Activated T-helper 1 cell treated with anti-CD3 and anti-CD28 coated beads, Interleukin-12 subunit alpha, Interleukin-12 subunit beta, Interleukin-2, Interleukin-4 antibody, amounts not matched to agents 30 ng/mL and 10 ng/mL and 1 ng/mL, durations not matched to agents 14 hours and 24 hours and 36 hours (primary cell): Measurements from ENCODE around the gene ANKS1B. TPM values are rescaled to one million over a fixed set of nuclear protein-coding genes. Genes with fewer than 3 reads are reported as not detected.

Experiments
- DNase-seq: peaks from one replicate; pipeline ENCODE4 v3.0.0; 2021; ENCODE audit warnings: low spot score
- H3K27ac Mint-ChIP-seq: one replicate; pipeline ENCODE4 v1.8.0; 2021; ENCODE audit warnings: mild to moderate bottlenecking, mixed read lengths
- H3K27me3 Mint-ChIP-seq: one replicate; pipeline ENCODE4 v1.8.0; 2022; ENCODE audit warnings: mild to moderate bottlenecking, moderate library complexity, mixed read lengths; ENCODE audit not compliant: insufficient read depth
- H3K36me3 Mint-ChIP-seq: one replicate; pipeline ENCODE4 v1.8.0; 2021; ENCODE audit warnings: low read depth, mixed read lengths
- H3K4me1 Mint-ChIP-seq: one replicate; pipeline ENCODE4 v1.8.0; 2021; ENCODE audit warnings: low read depth, mixed read lengths
- H3K4me3 Mint-ChIP-seq: one replicate; pipeline ENCODE4 v1.8.0; 2021; ENCODE audit warnings: mild to moderate bottlenecking, moderate library complexity, mixed read lengths
- H3K9me3 Mint-ChIP-seq: one replicate; pipeline ENCODE4 v1.8.0; 2021; ENCODE audit warnings: mixed read lengths
- intact Hi-C: fragments of 100-400 bp; cut with micrococcal nuclease; formaldehyde crosslinking; loops from one replicate; pipeline ENCODE4 v1.15.1; 2024
- total RNA-seq: library from RNA; stranded (reverse); gene quantifications from 2 replicates; pipeline ENCODE4 v1.2.3, GENCODE V29; 2022

The ANKS1B gene
- total RNA-seq, 1 donor from 2014 or later: 2.8 TPM

- Mint-ChIP-seq H3K4me3 (no peak overlapping the region), H3K4me1 (no peaks in the 10 kb centered on the region), H3K9me3 (no peaks in the 10 kb centered on the region), H3K36me3 (no peaks in the 10 kb centered on the region), H3K27me3 (no peaks in the 10 kb centered on the region), H3K27ac (no peak overlapping the region)
- intact Hi-C loops: no loop called here
- DNase-seq: no peak
Observed at GRCh38 chr12:98951406-98951805, 1033.3 kb downstream of the ANKS1B start.

DNA sequence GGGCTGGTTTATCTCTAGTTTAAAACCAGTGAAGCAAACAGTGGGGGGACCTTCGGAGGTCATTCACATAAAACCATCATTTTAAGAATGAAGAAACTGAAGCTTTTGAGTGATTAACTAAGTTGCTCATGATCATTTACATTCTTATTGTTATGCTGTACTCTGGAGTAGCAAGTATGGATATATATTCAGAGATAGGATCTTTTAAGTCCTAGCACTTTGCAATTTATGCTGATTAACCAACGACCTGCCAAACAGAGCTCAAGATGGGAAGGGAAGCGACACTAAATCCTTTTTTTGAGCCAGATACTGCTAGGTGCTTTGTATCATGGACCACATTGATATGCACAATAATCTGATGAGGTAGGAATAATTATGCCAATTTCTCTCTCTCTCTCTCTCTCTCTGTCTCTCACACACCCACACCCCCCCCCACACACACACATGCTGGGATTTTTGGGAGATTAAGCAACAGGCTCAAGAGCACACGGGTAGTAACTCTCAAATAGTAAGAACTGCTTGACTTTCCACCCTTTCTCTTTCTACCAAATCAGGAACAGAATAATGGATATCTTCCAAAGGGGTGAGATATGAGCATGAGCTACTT is 1036.3 kb downstream of the ANKS1B start:
- Mint-ChIP-seq H3K27ac (no peak overlapping the region), H3K4me1 (no peaks in the 10 kb centered on the region), H3K27me3 (peaks cover 1% of the 10 kb centered on the region), H3K36me3 (no peaks in the 10 kb centered on the region), H3K9me3 (no peaks in the 10 kb centered on the region), H3K4me3 (no peak overlapping the region)
- no peak for DNase-seq
- intact Hi-C loops: no loop called here

GRCh38 chr12:98945864-98946263 is 1038.9 kb downstream of the ANKS1B start:
- intact Hi-C loops: no loop called here
- no peaks in the 10 kb centered on the region for H3K4me1 Mint-ChIP-seq
- no peak overlapping the region for H3K27ac Mint-ChIP-seq
- no peak for DNase-seq
- no peaks in the 10 kb centered on the region for H3K9me3 Mint-ChIP-seq
- H3K27me3 Mint-ChIP-seq: peaks cover 3% of the 10 kb centered on the region
- H3K4me3 Mint-ChIP-seq: no peak overlapping the region
- H3K36me3 Mint-ChIP-seq: no peaks in the 10 kb centered on the region

DNA sequence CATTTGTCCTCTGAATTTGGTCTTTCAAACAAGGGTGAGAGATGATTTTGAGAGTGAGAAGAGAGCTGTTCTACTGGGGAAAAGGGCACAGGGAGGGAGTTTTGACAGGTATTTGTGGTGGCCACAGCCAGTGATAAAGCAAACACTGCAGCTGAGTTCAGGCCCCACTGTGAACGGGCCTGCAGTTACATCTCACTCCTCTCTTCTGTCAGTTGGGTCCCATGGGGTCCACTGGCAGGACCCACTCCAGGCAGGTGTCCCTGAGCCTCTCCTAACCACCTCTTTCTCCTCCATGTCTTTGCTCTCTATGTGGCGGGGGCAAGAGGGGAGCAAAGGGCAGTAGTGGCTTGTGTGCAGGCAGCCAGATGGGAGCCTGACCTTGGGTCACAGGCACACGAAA is 1044.8 kb downstream of the ANKS1B start:
- H3K4me1 Mint-ChIP-seq: no peaks in the 10 kb centered on the region
- intact Hi-C loops: loop anchor here (1.0 kb wide), 2 partner anchors 214 to 241 kb away; no protein-coding TSS in a partner anchor
- DNase-seq: no peak
- H3K4me3 Mint-ChIP-seq: no peak overlapping the region
- no peak overlapping the region for H3K27ac Mint-ChIP-seq
- H3K36me3 Mint-ChIP-seq: no peaks in the 10 kb centered on the region
- no peaks in the 10 kb centered on the region for H3K9me3 Mint-ChIP-seq
- H3K27me3 Mint-ChIP-seq: peaks cover 12% of the 10 kb centered on the region

DNA sequence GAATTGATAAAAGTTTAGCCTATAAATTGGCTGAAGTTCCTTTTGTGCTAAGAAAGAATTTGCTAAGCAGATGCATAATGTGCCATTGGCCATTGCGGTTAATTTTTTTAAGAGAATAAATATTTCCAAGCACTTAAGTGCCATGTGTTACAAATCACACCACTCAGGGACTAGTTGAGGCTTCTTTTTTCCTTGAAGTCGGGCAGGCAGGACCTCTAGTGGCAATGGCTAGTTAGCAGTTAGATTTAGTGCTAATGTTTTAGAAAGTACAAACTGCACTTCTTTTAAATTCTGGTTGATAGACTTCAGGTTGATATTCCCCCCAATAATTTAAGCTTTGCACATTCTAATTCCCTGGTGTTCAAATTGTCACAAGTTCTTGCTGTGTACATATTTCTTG is 1045.4 kb downstream of the ANKS1B start:
- Mint-ChIP-seq H3K4me3 (no peak overlapping the region), H3K27ac (no peak overlapping the region), H3K4me1 (no peaks in the 10 kb centered on the region), H3K9me3 (no peaks in the 10 kb centered on the region), H3K36me3 (no peaks in the 10 kb centered on the region), H3K27me3 (peaks cover 12% of the 10 kb centered on the region)
- no peak for DNase-seq
- intact Hi-C loops: loop anchor here (1.0 kb wide), 2 partner anchors 213 to 240 kb away; no protein-coding TSS in a partner anchor

- DNase-seq: no peak
- Mint-ChIP-seq H3K27me3 (peaks cover 14% of the 10 kb centered on the region), H3K36me3 (no peaks in the 10 kb centered on the region), H3K9me3 (no peaks in the 10 kb centered on the region), H3K27ac (no peak overlapping the region), H3K4me3 (no peak overlapping the region), H3K4me1 (no peaks in the 10 kb centered on the region)
- intact Hi-C loops: no loop called here
Observed at GRCh38 chr12:98935847-98936246, 1048.9 kb downstream of the ANKS1B start.

GRCh38 chr12:98922871-98923270 is 1061.9 kb downstream of the ANKS1B start:
- intact Hi-C loops: no loop called here
- H3K36me3 Mint-ChIP-seq: no peaks in the 10 kb centered on the region
- no peaks in the 10 kb centered on the region for H3K4me1 Mint-ChIP-seq
- H3K4me3 Mint-ChIP-seq: no peak overlapping the region
- no peaks in the 10 kb centered on the region for H3K9me3 Mint-ChIP-seq
- DNase-seq: no peak
- H3K27ac Mint-ChIP-seq: no peak overlapping the region
- H3K27me3 Mint-ChIP-seq: peaks cover 12% of the 10 kb centered on the region

- intact Hi-C loops: no loop called here
- Mint-ChIP-seq H3K36me3 (no peaks in the 10 kb centered on the region), H3K4me1 (no peaks in the 10 kb centered on the region), H3K4me3 (no peak overlapping the region), H3K27ac (no peak overlapping the region), H3K9me3 (no peaks in the 10 kb centered on the region), H3K27me3 (peaks cover 4% of the 10 kb centered on the region)
- DNase-seq: no peak
Observed at GRCh38 chr12:98918176-98918863, 1066.4 kb downstream of the ANKS1B start.

GRCh38 chr12:98916106-98916505 is 1068.6 kb downstream of the ANKS1B start:
- Mint-ChIP-seq H3K27me3 (peaks cover 2% of the 10 kb centered on the region), H3K36me3 (no peaks in the 10 kb centered on the region), H3K4me1 (no peaks in the 10 kb centered on the region), H3K4me3 (no peak overlapping the region), H3K9me3 (no peaks in the 10 kb centered on the region), H3K27ac (no peak overlapping the region)
- intact Hi-C loops: no loop called here
- DNase-seq: no peak

GRCh38 chr12:98912401-98912974 is 1072.2 kb downstream of the ANKS1B start:
- no peak for DNase-seq
- no peak overlapping the region for H3K27ac Mint-ChIP-seq
- intact Hi-C loops: no loop called here

GRCh38 chr12:98911396-98911795 is 1073.3 kb downstream of the ANKS1B start:
- H3K36me3 Mint-ChIP-seq: no peaks in the 10 kb centered on the region
- H3K27me3 Mint-ChIP-seq: peaks cover 4% of the 10 kb centered on the region
- no peaks in the 10 kb centered on the region for H3K9me3 Mint-ChIP-seq
- H3K4me3 Mint-ChIP-seq: no peak overlapping the region
- no peak overlapping the region for H3K27ac Mint-ChIP-seq
- DNase-seq: no peak
- no peaks in the 10 kb centered on the region for H3K4me1 Mint-ChIP-seq
- intact Hi-C loops: no loop called here

More at GRCh38 chr12:98912401-98912974, 1072.2 kb downstream of the ANKS1B start:
- Mint-ChIP-seq H3K9me3 (no peaks in the 10 kb centered on the region), H3K4me3 (no peak overlapping the region), H3K36me3 (no peaks in the 10 kb centered on the region), H3K4me1 (no peaks in the 10 kb centered on the region), H3K27me3 (peaks cover 4% of the 10 kb centered on the region)

DNA sequence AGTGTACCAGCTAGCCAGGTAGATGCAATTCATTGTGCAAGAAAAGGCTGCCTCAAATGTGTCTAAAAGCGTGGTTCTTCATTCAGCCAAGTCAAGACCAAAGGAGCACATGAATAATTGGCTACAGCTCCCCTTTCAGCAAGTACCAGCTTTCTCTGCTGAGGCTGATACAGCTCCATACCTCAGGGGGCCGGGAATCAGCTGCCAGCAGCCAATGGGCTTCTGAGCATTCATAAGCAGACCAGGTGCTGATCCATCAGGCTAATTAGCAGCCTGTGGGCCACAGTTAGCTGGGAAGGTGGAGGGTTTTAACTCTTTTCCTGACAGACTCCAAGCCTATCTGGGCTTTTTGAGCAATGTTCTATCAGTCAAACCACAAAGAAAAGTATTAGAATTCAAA is 1075.0 kb downstream of the ANKS1B start:
- intact Hi-C loops: no loop called here
- Mint-ChIP-seq H3K4me3 (no peak overlapping the region), H3K27me3 (peaks cover 4% of the 10 kb centered on the region), H3K4me1 (no peaks in the 10 kb centered on the region), H3K27ac (no peak overlapping the region), H3K36me3 (no peaks in the 10 kb centered on the region), H3K9me3 (no peaks in the 10 kb centered on the region)
- no peak for DNase-seq

GRCh38 chr12:98908866-98909265 is 1075.9 kb downstream of the ANKS1B start:
- intact Hi-C loops: no loop called here
- no peak for DNase-seq
- Mint-ChIP-seq H3K9me3 (no peaks in the 10 kb centered on the region), H3K4me3 (no peak overlapping the region), H3K27ac (no peak overlapping the region), H3K4me1 (no peaks in the 10 kb centered on the region), H3K36me3 (no peaks in the 10 kb centered on the region), H3K27me3 (peaks cover 4% of the 10 kb centered on the region)
